Lower leg skin (tissue), 4 donors: ENCODE measurements around the gene CENPE. TPM values are rescaled to one million over a fixed set of nuclear protein-coding genes. Genes with fewer than 3 reads are reported as not detected.
"Not testable (repeated sequence)": the region's sequence is repeated elsewhere in the genome, so short reads cannot be mapped to it uniquely, and the experiment has no call there.

Source experiments
- DNase-seq, 2 donors: peaks; one replicate each; pipeline ENCODE4 v3.0.0-alpha.2; 2019; ENCODE audit warnings: low spot score in 2 of 2
- H3K4me3 ChIP-seq: fragments of 200-600 bp; sonication (generic); 2 replicates; pipeline ENCODE4 v1.5.1; 2017; ENCODE audit warnings: mild to moderate bottlenecking, low read depth; ENCODE audit not compliant: poor library complexity, severe bottlenecking
- CTCF ChIP-seq, 3 donors: fragments of 450-650 bp; IDR thresholded peaks; one replicate each; pipeline ENCODE4 v1.5.1; 2016; ENCODE audit warnings: antibody characterized with exemption in 3 of 3, mild to moderate bottlenecking in 3 of 3, moderate library complexity in 2 of 3
- POLR2A ChIP-seq, 2 donors: fragments of 450-650 bp; IDR thresholded peaks; one replicate each; pipeline ENCODE4 v1.6.1; 2016 to 2017; ENCODE audit warnings: antibody characterized with exemption in 2 of 2, mild to moderate bottlenecking in 1 of 2, moderate library complexity in 1 of 2
- WGBS, 2 donors: methylation state at CpG; one replicate each; pipeline ENCODE4 v1.1.5; 2018; 5-methylcytosine and 5-hydroxymethylcytosine counted together
- intact Hi-C: fragments of 100-400 bp; cut with DNase I; formaldehyde crosslinking; loops from one replicate; pipeline ENCODE4 v1.15.0; 2023; ENCODE audit warnings: low total_unique reads
- total RNA-seq, 4 donors: library from RNA; depleted of rRNA; stranded (reverse); fragments of >200 nt; gene quantifications; one replicate each; pipeline ENCODE4 v1.1.0, GENCODE V29; 2016

The CENPE gene
- total RNA-seq = 1 to 10 TPM in 3 of 4 donors, under 1 TPM in 1; 0.80 to 1.7 (median 1.4) TPM

GRCh38 chr4:103198111-103198765 is at the start of gene CENPE:
Gene CENPE (minus strand): TSS chr4:103198343. CDS start chr4:103198319, 24 bp downstream.
- peak within 1 kb of the TSS; percentile 61 for H3K4me3 ChIP-seq
- intact Hi-C loops = no loop called here
- WGBS, 2 donors = 0% methylated on average over 29 to 39 of the region's 44 CpGs
- no peak for TF ChIP-seq POLR2A (IDR thresholded peaks at IDR 0.05)
- no peak for TF ChIP-seq CTCF (IDR thresholded peaks at IDR 0.05)
- peak; percentile 76 to 96 for DNase-seq

GRCh38 chr4:103244251-103244650 is 46.1 kb upstream of the CENPE start:
- intact Hi-C loops = no loop called here
- no peak for DNase-seq
- TF ChIP-seq POLR2A (IDR thresholded peaks at IDR 0.05) (no peak), CTCF (IDR thresholded peaks at IDR 0.05) (no peak)
- no peak overlapping the region for H3K4me3 ChIP-seq
- 68 to 74% methylated on average over 1 of the region's 1 CpG for whole genome bisulfite sequencing, 2 donors

- H3K4me3 ChIP-seq, intact Hi-C loops, DNase-seq: not testable (repeated sequence)
- 78% methylated on average over 3 of the region's 3 CpGs for WGBS, 2 donors
These were observed 32.8 kb upstream of the CENPE start for GRCh38 chr4:103230938-103231337.

DNA sequence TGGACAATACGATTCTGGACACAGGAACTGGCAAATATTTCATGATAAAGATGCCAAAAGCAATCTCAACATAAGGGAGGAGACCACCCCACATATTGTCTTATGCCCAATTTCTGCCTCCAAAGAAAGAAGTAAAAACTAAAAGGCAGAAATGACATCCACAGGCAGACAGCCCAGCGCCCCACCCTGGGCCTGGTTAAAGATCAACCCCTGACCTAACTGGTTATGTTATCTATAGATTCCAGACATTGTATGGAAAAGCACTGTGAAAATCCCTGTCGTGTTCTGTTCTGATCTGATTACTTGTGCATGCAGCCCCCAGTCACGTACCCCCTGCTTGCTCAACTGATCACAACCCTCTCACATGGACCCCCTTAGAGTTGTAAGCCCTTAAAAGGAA is 25.4 kb upstream of the CENPE start:
- DNase-seq, intact Hi-C loops, H3K4me3 ChIP-seq: not testable (repeated sequence)
- 69 to 70% methylated on average over 4 of the region's 4 CpGs for WGBS, 2 donors

- DNase-seq = no peak
- no peak overlapping the region for H3K4me3 ChIP-seq
- WGBS, 2 donors = 64 to 75% methylated on average over 5 of the region's 5 CpGs
- TF ChIP-seq CTCF (IDR thresholded peaks at IDR 0.05) (no peak), POLR2A (IDR thresholded peaks at IDR 0.05) (no peak)
- intact Hi-C loops = no loop called here
These were observed 9.5 kb upstream of the CENPE start for GRCh38 chr4:103207673-103208072.

GRCh38 chr4:103204111-103204510 is 6.0 kb upstream of the CENPE start:
- no peak for TF ChIP-seq POLR2A (IDR thresholded peaks at IDR 0.05)
- no peak for TF ChIP-seq CTCF (IDR thresholded peaks at IDR 0.05)
- intact Hi-C loops = no loop called here
- DNase-seq = no peak
- no peak overlapping the region for H3K4me3 ChIP-seq
- WGBS, 2 donors = 43 to 54% methylated on average over 1 of the region's 1 CpG

DNA sequence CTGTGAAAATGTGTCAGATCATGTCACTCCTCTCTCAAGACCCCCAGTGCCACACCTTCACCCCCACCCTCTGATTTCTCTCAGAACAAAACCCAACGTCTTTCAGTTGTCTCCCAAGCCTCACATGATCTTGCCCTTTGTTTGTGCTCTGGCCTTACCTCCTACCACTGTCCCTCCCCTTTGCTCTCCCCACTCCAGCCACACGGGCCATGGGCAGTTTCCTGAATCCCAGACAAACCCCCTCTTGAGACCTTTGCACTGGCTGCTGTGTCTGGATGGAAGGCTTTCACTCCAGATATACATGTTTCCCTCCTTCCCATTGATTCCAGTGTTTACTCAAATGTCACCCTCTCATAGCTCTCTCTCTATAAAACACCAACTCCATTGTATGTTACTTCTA is 3.6 kb upstream of the CENPE start:
- no peak overlapping the region for H3K4me3 ChIP-seq
- intact Hi-C loops = no loop called here
- 45 to 55% methylated on average over 2 of the region's 2 CpGs for WGBS, 2 donors
- TF ChIP-seq POLR2A (IDR thresholded peaks at IDR 0.05) = no peak
- TF ChIP-seq CTCF (IDR thresholded peaks at IDR 0.05) = no peak
- no peak for DNase-seq
